Gastrocnemius medialis (tissue), 4 donors: ENCODE data around the gene DIP2A.

Source experiments
- CTCF ChIP-seq, 5 experiments: fragments of 450-650 bp in 3 of 5; fragments of 200-600 bp in 2 of 5; sonication (generic) in 2 of 5; IDR thresholded peaks in 4 of 5; conservative IDR thresholded peaks in 1 of 5; 1 replicate in 4 of 5; 2 replicates in 1 of 5; pipeline ENCODE4 v1.5.1; 2016 to 2019; ENCODE audit warnings: antibody characterized with exemption in 5 of 5, mild to moderate bottlenecking in 3 of 5, moderate library complexity in 3 of 5
- POLR2A ChIP-seq, 2 donors: fragments of 450-650 bp; IDR thresholded peaks; one replicate each; pipeline ENCODE4 v1.6.1; 2017; ENCODE audit warnings: antibody characterized with exemption in 2 of 2, mild to moderate bottlenecking in 2 of 2, moderate library complexity in 2 of 2

- no peak for TF ChIP-seq CTCF (IDR thresholded peaks at IDR 0.05 in 4 of 5, conservative IDR thresholded peaks at IDR 0.05 in 1 of 5)
- TF ChIP-seq POLR2A (IDR thresholded peaks at IDR 0.05), result no peak
These were observed 141.6 kb downstream of the DIP2A start for GRCh38 chr21:46600305-46600704.
